SU-DHL-6 (cell line): ENCODE data around the gene FADS6.

Source experiments
- CTCF ChIP-seq: fragments of 200-600 bp; sonication (generic); IDR thresholded peaks from one replicate; pipeline ENCODE4 v1.5.1; 2017; ENCODE audit warnings: antibody characterized with exemption, mild to moderate bottlenecking, low read length, moderate library complexity; ENCODE audit not compliant: insufficient read depth, poor library complexity, severe bottlenecking
- EZH2phosphoT487 ChIP-seq: fragments of 200-600 bp; sonication (generic), shearing (Covaris generic); conservative IDR thresholded peaks from 2 replicates; pipeline ENCODE4 v1.6.1; 2018; ENCODE audit warnings: mild to moderate bottlenecking, antibody characterized with exemption, low read length, moderate library complexity, mixed read lengths

DNA sequence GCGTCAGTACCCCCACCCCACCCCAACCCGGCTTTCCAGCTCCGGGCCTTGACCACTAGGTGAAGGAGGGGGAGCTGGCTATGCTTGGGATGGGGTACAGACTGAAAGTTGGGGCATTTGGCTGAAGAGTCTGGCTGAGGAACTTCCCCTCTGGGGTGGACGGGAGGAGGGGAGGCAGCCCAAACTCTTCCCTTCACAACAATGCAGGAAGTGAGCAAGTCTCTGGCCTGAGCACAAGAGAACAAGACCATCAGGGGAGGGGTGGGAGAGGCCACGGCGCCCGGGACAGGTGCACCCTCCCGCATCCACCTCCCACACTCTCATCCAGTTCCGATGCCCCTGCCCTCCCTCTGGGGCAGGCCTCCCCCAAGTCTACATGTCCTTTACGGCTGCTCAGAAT, 24.0 kb upstream of the FADS6 start:
- no peak for TF ChIP-seq CTCF
- TF ChIP-seq EZH2phosphoT487: no peak
